HG02973 (cell line): ENCODE results near the gene GNAS.
A peak's percentile ranks its signal among the peaks of the same experiment; 100 is the strongest.

Experiments
- ATAC-seq: cut with Tn5 transposase; IDR thresholded peaks from one replicate; pipeline ENCODE4 v1.9.1; 2021; ENCODE audit warnings: moderate library complexity; ENCODE audit not compliant: unreplicated experiment

Gene GNAS

DNA sequence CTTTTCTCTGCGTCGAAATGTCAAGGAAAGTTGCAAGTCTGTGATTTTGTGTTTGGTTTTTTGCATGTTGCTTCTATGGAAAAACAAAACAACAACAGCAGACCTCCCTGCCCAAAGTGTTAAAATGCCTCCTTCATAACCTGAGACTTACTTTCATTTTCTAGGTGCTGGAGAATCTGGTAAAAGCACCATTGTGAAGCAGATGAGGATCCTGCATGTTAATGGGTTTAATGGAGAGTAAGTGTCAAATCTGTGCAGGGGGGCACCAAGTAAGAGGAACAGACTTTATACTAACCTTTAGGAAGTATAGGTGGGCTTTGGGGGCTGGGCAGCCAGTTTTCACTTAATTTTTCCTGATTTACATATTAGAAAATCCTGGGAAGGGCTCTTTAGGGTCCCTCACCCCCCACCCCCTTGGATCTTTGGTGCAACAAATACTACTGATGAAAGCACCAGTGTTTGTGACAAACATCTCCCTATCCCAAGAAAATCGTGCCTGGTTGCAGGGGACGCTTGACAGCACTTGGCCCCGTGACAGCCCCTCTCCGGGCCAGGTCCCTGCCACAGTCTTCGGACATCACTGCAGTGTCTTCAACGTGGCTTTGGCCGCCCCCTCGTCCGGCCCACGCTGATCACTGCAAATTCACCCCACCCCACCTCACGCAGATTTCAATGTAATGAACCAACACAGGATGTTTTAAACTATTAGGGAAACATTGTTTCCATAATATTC is 43.1 kb downstream of the GNAS start:
- no peak for ATAC-seq

DNA sequence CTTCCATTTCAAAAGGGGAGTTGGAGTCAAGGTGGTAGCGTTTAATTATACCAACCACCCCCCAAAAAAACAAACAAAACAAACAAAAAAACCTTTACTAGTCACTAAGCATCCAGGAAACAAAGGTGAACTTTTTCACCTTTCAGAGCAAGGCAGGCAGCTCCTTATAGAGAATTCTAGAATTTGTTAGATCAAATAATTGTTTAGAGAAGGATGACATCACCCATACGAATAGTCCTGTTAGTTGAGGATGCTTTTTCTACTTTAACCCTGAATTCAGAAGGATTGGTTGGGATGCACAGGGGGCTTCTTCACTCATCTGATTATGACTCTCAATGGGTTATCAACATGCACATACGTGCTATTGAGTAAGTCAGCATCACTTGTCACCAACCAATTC is 44.3 kb downstream of the GNAS start:
- no peak for ATAC-seq

DNA sequence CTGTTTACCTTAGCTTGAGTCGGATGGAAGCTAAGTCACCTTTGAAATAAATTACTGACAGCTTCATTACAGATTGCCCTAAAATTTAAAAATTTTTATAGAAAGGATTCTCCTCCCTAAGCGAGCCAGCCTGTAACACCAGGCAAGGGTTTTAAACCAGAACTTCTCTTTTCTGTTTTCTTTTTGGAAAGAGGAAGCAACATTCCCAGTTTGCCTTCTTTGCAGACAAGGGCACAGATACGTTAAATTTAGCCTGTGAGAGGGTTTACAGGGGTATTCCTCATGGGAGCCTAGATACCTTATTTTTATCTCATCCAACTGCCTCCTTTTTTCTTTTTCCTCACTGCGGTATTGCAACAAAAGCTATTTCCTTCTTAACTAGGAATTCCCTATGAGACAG is 45.0 kb downstream of the GNAS start:
- ATAC-seq, result no peak

DNA sequence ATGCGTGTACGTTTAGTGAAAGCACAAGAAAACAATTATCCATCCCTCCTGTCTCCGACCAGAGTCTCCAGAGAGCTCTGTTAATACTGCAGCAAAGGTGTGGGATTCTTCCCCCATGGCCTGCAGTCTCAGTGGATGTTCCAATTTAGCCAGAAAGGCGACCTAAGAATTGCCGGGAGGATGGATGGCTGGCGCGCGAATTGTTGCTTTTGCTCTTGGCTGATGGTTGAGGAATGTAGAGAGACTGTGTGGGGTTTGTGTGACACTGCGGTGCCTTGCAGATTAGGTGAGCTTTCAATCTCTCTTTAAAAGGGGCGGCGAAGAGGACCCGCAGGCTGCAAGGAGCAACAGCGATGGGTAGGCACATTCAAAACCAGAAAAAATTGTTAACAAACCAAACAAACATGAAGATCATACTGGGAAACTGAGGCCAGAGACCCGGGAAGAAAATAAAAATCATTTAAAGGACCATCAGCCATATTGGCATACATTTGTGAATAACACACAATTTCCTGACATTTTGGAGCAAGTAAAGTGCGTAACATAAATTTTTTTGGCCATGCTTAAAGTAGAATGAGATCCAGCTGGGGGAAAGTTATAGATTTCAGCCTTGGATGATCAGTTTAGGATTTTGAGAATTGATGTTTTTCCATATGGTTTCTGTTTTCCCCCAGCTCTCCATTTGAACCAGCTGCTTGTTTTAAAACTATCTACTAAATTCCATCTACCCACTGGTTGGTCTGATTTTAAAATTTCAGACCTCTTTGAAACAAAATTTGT is 46.3 kb downstream of the GNAS start:
- ATAC-seq, result no peak

DNA sequence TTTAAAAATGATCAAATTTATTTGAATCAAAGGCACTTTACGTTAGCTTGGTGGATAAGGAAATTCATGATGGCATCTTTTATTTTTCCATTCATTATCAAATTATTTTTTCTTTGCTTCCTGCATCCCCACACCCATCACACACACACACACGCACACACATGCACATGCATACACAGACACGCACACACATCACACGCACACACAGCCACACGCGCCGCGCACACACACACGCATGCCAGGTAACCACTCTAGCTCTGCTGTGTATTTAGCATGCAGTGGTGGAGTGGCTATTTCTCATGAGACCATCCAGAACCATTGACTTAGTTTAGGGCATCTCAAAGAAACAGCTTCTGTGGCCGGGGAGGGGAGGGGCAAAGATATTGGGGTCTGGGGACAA is 47.0 kb downstream of the GNAS start:
- ATAC-seq, result no peak

DNA sequence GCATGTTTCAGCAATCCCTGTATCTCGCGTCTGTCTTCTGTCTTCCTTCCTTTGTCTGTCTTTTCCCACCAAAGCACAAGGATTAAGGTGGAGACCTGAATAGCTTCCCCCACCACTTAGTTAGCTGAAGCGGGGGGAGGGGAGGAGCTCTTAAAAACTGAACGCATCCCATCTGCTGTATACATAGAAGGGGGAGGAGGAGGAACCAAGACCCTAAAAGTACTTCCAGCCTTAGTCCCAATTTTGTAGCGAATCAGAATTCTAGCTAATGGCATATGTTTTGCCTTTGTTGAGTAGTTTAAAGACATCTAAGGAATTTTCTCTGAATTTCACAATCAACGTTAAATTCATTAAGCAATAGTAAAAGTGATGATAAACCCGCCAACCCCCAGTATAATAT is 47.9 kb downstream of the GNAS start:
- no peak for ATAC-seq

DNA sequence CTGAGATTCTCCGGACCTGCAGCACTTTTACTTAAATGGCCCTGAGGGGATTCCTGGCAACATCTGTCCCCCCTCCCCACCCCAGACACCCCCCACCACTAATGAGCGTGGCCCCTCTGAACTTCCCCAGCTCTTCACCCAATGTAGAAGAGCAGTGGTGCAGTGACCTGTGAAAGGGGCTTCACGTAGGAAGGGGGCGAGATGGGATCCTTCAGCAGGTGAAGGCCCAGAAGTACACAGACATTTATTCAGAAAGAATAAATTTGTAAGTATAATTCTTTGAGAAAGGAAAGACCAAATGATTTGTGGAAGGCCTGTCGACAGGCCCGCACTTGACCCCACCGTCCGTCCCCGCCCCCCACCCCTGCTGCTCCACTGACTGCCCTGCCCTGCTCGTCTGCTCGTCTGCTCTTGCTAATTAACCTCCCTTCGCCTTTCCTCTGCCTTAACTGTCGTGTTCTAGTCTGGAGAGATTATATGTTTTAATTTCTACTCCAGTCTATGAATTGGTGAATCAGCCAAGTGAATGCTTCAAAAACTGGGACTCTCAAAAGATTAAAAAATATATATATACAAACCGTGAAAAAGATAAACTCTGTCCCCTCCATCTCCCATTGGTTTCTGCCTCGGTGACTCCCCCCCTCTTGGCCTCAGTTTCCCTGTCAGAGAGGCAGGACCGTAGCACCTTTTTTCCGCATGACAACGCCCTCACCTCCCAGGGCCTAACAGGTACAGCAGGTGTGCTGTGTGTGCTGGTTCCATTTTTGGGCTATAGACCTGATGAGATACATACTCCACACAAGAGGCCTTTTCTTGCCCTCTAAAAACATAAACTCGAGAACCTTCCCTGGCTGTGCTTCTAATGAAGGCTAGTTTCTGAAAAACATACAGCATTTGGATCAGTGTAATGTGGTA is 49.2 kb downstream of the GNAS start:
- no peak for ATAC-seq

DNA sequence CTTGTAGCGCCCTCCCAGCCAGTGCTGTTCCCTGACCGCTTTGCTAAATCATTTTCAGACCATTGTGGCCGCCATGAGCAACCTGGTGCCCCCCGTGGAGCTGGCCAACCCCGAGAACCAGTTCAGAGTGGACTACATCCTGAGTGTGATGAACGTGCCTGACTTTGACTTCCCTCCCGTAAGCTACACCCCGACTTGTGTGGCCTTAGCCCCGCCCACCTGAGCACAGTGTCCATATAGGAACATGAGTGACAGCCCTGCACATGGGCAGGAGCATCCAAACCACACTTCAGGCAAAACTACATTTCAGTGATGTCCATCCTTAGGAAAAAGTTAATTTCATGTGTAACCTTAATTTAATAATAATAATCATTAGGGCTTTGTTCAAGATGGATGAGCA is 51.1 kb downstream of the GNAS start:
- no peak for ATAC-seq

DNA sequence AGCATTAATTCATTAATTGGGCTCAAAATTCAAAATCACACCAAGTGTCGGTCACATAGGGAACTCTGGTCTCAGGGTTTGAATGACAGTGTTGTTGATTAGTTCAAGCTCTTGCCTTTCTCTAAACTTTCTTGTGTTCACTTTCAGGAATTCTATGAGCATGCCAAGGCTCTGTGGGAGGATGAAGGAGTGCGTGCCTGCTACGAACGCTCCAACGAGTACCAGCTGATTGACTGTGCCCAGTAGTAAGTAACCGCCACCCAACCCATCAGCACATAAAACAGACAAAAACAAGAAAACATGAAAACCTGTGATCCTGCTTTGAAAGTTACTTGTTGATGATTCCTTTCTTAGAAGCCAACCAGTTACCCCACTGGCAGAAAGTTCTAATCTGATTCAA is 52.7 kb downstream of the GNAS start:
- no peak for ATAC-seq

DNA sequence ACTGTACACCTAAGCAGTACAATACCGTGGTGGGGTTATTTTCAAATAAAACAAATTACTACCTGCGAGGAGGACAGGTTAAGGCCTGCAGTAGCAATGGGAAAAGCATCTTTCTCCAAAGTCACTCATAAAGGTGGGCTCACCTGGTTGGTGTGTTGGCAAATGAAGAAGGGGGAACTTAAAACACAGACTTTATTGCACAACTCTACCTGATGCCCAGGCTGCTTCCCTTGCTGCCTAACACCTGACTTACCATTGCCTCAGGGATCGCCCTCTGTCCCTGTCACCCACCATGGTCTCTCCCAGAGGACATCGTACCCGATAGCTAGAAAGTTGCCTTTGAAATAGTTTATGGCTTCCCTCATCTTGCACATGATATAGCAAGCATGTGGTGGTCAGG is 53.6 kb downstream of the GNAS start:
- ATAC-seq, result no peak

DNA sequence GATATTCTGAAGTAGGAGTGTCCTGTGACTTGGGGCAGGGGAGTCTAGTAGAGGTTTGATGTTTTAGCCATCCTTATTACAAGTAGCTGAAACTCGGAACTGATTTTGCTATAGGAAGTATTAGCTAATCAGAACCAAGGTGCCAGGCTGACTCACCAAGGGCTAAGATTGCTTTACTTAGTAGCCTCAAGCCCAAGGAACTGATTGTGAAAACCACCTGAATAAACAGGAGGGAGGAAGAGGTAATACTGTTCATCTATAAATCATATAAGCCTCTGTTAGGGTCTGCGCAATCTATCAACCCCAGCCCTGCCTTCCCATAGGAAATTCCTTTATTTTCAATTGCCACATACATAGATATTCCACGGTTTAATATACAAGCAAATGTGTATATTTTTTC is 54.4 kb downstream of the GNAS start:
- no peak for ATAC-seq

DNA sequence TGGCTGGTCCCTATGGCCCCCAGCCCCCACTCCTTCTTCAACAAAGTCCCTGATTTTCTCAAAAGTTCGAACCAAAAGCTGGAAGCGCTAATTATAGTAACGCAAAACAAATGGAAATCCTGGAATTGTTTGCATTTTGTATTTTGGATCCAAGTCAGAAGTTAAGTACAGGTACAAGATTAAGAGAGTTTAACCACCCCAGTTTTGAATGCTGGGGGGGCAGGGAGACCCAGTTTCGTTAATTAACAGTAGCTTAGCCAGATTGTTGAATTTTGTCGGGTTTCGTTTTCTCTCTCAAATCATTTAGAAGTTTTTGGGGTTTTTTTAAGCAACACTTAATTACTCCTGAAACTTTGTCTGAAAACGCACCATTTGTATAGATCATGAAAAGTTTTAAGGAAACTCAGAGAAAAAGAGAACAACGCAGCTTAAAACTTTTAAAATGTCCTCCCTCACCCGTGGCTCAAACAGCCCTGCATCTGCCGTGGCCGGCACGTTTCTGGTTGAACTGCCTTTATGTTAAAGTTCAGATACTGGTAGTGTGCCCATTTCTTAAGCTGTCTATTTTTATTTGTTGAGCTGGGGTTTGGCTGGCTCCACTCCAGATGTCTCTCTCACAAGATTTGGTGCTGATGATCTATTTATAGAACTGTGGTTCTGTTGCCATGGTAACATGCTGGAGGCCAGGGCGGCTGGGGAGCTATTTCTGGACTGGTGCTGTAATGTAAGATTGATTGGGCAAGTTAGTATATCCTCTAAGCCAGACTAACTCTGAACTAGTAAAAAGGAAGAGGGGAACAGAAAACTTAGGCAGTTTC is 55.0 kb downstream of the GNAS start:
- peak; percentile 82 for ATAC-seq

DNA sequence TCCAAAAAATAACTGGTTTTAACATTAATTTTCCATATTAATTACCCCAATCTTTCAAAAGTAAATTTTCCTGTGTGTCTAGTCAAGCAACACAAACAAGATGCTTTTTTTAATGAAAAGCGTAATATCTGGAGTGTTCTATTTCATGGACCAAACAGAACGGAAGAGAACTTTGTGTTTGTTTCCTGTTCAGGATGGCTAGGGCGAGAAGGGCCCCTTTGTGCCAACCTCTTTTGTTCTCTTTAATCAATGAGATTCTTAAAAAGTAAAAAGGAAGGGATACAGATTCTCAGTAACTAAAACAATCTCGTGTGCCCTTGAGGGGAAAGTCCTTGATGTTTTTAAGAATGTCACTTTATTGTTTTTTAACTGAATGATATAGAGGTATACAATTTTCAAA is 55.7 kb downstream of the GNAS start:
- no peak for ATAC-seq

DNA sequence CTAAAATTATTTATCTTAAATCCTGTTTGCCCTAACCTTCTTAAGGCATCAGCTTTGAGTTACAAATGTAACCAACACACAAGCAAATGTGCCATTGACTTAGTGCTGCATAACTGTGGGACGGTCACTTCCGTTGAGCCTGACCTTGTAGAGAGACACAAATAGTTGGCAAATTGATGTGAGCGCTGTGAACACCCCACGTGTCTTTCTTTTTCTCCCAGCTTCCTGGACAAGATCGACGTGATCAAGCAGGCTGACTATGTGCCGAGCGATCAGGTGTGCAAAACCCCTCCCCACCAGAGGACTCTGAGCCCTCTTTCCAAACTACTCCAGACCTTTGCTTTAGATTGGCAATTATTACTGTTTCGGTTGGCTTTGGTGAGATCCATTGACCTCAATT is 56.4 kb downstream of the GNAS start:
- ATAC-seq, result no peak

DNA sequence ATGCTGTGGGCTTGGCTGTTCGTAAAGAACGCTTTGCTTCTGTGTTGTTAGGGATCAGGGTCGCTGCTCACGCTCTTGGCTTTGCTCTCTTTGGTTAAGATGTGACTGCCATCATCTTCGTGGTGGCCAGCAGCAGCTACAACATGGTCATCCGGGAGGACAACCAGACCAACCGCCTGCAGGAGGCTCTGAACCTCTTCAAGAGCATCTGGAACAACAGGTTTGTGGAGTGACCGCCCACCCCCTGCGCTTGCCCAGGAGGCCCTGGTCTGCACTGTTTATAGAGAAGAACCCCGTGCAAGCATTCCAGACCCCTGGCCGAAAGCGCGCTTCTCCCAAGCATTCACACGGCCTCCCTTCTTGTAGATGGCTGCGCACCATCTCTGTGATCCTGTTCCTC is 57.1 kb downstream of the GNAS start:
- ATAC-seq, result no peak

DNA sequence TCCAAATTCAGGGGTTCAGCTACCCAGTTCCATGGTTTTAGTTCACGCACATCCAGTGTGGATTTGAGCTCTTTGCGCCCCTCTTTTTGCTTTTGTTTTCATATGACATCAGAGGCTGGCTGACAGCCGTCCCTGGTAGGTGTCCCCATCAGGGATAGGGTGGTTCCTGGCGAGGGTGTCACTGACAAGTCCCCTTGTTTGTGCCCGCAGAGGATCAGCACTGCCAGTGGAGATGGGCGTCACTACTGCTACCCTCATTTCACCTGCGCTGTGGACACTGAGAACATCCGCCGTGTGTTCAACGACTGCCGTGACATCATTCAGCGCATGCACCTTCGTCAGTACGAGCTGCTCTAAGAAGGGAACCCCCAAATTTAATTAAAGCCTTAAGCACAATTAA is 58.0 kb downstream of the GNAS start:
- ATAC-seq, result no peak

DNA sequence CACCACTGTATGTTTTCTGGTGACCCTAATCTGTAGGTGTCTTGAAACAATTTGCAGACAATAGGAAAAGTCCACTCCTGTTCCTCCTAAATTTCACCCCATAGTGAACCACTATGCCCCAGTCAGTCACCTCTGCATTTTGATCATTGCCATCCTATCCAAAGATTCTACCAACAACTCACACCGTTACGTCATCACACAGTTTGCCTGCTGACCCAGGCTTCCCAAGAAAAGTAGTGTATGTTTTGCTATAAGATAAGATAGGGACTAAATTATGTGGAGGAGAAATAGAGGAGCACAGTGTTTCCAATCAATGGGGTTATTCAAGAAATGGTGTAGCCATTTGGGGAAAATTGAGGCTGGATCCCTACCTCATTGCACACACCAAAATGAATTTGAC is 58.8 kb downstream of the GNAS start:
- no peak for ATAC-seq

DNA sequence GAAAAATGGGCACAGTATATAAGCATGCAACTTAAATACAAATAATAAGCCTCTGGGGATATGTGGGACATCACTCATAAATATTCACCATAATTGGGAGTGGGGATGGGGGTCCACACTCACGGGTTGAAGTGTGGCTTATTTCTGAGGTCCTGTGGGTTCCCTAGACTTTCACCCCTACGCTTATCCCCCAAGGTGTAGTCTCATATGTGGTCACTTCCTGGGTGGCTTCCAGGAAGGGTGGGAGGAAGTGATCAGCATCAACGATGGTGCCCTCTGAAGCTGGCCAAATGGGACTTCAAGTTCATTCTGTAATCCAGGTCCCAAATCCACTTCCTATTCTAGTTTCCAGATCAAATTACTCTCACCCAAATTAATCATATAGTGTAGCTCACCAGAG is 59.5 kb downstream of the GNAS start:
- ATAC-seq, result no peak

DNA sequence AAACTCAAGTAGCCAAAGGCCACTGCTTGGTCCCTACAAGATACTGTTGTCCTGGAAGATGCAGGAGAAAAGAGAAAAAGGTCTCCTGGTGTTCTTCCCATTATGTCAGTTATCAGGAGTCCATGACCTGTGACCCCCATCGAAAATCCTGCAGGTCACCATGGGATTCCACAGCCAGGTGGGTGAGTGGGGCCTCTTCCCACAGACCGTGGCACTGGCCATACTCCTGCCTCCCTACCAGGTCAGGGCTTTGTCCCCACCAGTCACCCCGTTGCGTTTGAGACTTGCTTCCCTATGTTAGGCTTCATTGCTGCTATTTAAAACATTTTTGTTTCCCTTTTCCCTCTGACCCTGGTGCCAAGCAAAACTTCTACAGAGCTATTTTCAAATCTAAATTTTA is 60.6 kb downstream of the GNAS start:
- no peak for ATAC-seq

DNA sequence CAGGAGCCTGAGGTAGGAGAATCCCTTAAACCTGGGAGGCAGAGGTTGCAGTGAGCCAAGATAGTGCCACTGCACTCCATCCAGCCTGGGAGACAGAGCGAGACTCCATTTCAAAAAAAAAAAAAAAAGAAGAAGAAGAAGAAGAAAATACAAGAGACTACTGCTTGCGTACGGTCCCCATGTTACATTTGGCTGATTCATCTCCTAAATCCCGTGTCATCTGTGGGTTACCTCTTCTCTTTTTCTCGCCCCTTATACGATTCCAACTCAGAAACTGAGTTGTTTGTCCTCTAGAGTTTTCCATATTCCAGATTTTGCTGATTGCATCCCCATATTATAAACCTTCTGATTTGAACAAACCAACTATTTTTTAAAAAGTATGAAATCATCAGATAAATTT is 66.1 kb downstream of the GNAS start:
- ATAC-seq, result no peak

DNA sequence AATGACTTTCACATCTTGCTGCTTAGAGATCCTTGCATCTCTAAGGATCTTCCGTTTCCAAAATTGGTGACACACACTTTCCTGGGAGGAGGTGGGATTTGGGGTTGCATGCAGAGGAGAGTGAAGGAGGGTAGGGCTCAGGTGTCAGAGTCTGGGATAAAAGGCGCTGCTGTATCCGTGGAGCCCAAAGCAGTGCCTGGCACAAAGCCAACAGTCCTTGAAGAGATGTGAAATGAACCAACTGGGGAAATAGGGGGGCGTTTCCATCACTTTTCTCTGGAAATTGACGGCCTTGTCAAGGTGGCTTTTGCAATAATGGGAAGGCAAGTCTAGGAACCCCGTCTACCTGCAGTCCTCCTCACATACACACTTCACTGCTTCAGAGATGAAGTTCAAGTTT is 69.0 kb downstream of the GNAS start:
- ATAC-seq, result no peak
